HG03108 (cell line): ENCODE data around the gene SEMA6D.

Experiments used
- ATAC-seq: cut with Tn5 transposase; IDR thresholded peaks from one replicate; pipeline ENCODE4 v1.9.1; 2021; ENCODE audit warnings: moderate library complexity; ENCODE audit not compliant: unreplicated experiment

Gene SEMA6D

DNA sequence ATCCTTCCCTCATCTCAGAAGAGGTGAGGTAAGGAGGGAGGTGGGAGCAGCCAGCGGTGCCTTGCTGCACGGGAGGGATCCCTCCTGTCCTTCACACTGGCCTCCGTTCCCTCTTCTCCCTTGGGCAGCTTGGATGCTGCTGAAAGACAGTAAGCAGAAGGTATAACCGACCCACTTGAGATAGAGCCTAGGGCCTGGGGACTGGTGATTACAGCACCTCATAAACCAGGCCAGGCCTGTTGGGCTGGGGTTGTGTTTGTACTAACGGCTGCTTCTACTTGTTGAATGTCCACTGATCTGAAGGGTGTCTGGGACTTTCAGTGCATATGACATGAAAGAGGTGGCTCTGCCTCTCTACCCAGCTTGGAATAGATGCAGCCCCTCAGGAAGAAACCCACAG lies 25.0 kb downstream of the SEMA6D start:
- ATAC-seq, result no peak

DNA sequence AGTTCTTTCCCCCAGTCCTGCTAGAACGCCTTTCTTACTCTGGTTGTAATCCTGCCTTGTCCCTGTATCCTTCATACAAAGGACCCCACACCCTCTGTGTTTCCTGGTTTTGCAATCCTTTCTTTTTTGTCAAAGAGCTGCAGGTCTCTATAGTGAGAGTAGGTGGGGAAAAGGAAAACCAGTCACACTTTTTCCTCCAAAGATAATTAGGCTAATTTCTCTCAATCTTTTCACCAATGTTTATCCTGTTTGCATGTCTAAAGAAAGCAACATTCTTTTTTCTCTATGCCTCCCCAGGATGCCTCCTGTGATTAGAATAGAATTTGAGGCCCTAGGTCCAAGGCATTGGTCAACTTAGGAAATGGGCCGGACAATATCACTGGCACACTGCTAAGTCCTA lies 25.4 kb downstream of the SEMA6D start:
- ATAC-seq, result no peak

DNA sequence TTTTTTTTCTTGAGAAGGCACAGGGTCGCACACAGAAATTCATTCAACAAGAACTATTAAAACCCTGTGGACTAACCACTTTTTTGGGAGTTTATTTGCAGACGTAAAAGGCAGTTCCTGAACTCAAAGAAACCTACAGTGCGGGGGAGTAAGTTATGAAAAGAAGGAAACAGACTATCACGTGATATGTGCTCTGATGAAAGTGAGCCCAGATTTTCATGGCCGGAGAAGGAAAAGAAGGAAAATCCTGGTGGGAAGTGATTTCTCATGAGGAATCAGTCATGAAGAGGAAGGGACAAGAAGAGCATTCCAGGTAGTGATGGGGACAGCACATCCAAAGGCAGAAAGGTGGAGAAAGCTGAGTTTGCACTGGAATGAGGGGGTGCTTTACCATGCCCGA lies 26.1 kb downstream of the SEMA6D start:
- no peak for ATAC-seq

GRCh38 chr15:47743886-47744285 lies 26.6 kb downstream of the SEMA6D start:
- no peak for ATAC-seq

GRCh38 chr15:47744496-47744895 lies 27.2 kb downstream of the SEMA6D start:
- ATAC-seq, result no peak

DNA sequence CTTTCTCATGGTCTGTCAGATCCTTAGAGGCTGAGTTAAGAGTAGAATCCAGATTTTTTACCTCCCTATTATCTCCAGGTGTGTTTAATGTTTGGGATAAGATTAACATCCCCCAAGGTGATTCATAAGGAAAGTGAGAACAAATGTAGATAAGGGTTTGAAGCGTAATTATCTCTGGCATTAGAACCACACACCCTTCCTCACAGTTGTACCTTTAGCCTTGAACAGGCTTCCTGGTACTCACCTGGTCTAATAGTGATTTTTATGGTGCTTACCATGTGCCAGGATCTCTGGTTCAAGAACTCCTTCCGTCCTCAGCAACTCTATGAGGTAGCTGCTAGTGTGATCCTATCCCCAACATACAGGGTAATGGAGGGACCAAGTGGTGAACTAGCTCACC lies 27.7 kb downstream of the SEMA6D start:
- no peak for ATAC-seq

GRCh38 chr15:47746516-47746915 lies 29.2 kb downstream of the SEMA6D start:
- no peak for ATAC-seq

DNA sequence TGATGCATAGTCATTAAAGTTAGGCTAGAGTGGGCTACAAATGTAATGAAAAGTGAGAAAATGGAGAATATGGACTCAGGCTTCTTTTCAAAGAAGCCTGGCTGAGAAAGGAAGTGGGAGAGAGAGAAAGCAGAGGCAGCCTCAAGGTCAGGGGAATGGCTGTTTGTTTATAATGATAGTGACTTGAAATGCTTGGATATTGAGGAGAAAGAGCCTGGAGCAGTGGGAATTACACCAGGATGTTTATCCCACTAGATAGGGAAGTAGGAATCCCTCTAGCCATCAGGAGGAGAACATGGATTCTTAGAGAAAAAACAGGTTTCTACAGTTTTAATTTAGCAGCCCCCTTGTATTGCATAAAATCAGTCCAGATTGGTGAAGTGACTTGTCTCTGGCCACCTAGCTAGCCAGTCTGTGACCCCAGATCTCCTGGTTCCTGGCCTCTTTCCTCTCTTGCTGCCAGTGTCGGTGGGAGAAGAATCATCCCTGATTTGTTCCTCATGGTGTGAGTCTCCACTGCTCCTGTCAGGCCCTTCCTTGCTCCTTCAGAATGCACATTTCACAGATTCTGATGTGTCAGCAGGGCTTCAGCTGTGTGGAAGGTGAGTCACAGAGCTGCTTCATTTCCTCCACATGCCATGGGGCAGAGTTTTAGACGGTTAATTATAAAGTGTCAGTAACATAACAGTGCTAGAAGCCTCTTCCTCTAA lies 32.9 kb downstream of the SEMA6D start:
- no peak for ATAC-seq

GRCh38 chr15:47750740-47751262 lies 33.5 kb downstream of the SEMA6D start:
- no peak for ATAC-seq

GRCh38 chr15:47753591-47753990 lies 36.3 kb downstream of the SEMA6D start:
- no peak for ATAC-seq

DNA sequence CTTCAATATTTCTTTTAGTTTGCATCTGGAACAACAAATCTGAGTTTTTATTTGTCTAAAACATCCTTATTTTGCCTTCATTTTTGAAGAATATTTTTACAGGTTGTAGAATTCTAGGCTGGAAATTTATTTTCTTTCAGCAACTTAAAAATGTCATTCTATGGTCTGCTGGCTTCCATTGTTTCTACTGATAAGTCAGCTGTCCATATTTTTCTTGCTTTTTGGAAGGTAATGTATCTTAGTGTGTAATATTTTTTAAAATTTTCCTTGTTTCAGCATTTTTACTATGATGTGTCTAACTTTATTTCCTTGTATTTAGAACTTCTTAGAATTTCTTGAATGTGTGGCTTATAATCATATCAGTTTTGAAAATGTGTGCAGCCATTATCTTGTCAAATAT lies 37.0 kb downstream of the SEMA6D start:
- no peak for ATAC-seq

DNA sequence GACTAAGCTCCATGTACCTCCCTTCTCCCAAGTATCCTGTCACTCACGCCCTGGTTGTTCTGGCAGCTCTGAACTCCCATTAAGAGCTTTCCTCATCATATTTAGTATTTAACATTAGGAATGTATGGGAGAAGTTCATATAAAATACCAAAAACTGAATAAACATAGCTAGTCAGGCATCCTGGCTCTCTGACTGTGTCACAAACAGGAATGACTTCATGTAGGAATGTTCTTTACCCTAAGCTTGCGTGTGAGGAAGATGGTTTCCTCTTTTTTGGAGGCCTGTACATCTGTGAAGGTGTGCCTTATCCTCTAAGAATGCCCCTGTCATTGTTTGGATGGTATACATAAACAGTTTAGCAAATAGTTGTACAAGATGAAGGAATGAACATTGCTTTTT lies 38.6 kb downstream of the SEMA6D start:
- no peak for ATAC-seq

DNA sequence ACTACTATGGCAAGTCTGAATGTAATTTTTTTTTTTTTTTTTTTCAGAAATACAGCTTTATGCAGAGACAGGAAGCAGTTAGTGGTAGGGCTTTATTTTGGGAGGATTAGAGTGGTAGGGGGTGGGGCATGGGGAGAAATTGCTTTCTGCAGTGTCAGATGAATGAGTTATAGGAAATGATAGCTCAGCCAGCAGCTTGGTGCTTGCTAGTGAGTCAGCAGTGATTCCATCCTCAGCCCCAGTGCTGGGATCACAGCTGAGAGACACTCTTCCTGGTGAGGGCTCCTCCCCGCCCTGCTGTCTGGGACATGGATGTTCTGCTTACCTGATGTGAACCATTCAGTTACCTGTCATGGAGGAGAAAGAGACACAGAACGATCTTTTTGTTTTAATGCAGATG lies 39.6 kb downstream of the SEMA6D start:
- ATAC-seq, result no peak

DNA sequence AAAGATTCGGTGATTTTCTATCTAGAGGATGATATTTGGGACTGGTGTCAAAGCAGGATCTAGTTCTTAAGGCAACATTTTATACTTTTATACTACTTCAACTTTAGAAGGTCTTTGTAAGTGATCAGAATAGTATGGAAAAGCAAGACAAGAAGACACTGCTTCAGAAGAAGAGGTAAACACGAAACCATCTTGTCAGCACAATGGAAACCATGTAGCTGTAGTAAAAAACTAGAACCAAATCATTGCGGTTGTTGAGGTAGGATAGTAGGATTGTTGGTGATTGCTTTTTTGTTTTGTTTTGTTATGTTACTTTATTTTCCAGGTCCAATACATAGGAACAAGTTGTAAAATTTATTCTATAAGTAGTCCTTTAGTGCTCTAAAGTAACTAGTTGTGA lies 40.0 kb downstream of the SEMA6D start:
- no peak for ATAC-seq

- ATAC-seq, result no peak
These were observed 45.3 kb downstream of the SEMA6D start for GRCh38 chr15:47762621-47763020.

GRCh38 chr15:47764666-47765065 lies 47.4 kb downstream of the SEMA6D start:
- ATAC-seq, result no peak

DNA sequence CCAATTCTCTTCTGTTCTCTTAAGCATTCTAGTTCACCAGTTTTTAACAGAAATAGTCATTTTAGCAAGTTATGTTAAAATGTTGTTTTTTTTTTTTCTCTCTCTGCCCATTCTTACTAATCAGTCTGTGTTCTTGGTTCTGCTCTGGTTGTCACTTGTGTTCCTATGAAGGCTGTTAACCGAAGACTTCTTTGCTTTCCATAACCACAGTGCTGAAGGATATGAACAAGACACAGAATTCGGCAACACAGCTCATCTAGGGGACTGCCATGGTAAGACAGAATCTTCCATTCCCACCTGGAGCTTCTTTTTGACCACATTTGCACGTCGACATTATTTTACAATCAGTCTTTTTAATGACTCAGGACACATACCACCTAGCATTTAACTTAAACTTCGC lies 49.1 kb downstream of the SEMA6D start:
- ATAC-seq, result no peak

GRCh38 chr15:47767035-47767434 lies 49.7 kb downstream of the SEMA6D start:
- ATAC-seq, result no peak

GRCh38 chr15:47768735-47769134 lies 51.4 kb downstream of the SEMA6D start:
- no peak for ATAC-seq

DNA sequence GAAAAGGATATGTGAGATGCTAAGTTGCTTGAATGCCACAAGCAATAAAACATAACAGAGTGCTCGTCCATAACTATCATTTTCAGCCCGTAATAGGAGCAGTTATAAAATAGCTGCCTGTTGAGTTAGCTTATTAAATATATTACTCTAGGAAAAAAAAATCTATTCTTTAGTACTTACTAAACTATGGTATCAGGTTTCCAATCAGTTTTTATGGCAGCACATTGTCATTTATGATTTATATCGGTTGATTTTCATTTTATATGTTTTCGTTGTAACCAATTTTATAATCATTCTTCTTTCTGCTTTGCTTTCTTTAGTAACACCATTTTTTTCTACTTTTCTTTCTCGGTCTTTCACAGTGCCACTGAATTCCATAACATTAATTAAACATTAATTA lies 51.9 kb downstream of the SEMA6D start:
- ATAC-seq, result no peak

GRCh38 chr15:47773143-47773542 lies 55.8 kb downstream of the SEMA6D start:
- ATAC-seq, result no peak

DNA sequence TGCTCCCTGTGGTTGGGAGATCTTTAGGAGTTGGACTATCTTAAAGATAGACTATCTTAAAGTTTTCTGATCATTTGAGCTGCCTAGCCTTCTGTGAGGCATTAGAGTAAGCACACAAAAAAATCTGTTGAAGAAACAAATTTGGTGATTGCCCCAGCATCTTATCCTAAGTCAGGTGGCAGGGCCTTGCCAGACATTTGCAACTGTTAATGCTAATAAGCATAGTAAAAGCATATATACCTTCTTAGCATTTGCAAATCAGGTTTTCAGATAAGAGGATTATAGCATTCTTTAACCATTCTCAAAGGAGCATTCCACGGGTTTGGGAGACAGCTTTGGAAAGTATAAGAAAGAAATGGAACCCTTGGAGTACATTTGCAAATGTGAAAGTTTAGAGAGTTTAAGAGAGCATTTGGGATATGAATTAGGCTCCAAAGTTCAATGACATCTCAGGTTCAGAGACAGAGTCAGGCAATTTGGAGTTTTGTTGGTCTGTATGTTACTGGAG lies 61.0 kb downstream of the SEMA6D start:
- ATAC-seq, result no peak

DNA sequence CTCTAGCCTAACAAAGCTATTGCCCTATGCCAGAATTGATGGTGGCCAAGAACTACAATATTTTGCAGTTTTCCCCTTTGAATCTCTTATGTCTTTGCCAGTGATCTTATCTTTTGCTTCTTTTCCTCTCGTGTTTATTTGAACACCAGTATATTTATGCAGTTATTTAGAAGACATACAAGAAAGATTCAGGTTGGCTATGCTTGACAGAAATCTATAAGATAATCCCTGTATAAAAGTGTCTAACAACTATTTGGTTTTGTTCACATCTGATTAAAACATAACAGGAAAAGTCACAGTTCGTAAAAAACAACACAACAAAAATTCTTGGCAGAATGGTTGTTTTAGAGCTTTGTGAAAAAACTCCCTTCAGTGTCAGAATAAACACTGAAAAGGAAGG lies 63.7 kb downstream of the SEMA6D start:
- no peak for ATAC-seq
